Karpas-422 (cell line): ENCODE data around the gene POLRMT. TPM values are rescaled to one million over a fixed set of nuclear protein-coding genes. Genes with fewer than 3 reads are reported as not detected.
A peak's percentile ranks its signal among the peaks of the same experiment; 100 is the strongest.

Experiments used
- DNase-seq: peaks from one replicate; pipeline ENCODE4 v3.0.0-alpha.2; 2015
- H2AFZ ChIP-seq: fragments of 200-600 bp; sonication (generic); 2 replicates; pipeline ENCODE4 v1.6.1; 2014; ENCODE audit warnings: antibody characterized with exemption, low read length, mixed read lengths
- H3K27ac ChIP-seq: fragments of 200-600 bp; sonication (generic); 2 replicates; pipeline ENCODE4 v1.5.1; 2014; ENCODE audit warnings: mild to moderate bottlenecking, low read length, moderate library complexity
- H3K27me3 ChIP-seq: fragments of 200-600 bp; sonication (generic); 2 replicates; pipeline ENCODE4 v1.6.1; 2014; ENCODE audit warnings: low read length, mixed read lengths
- H3K36me3 ChIP-seq: fragments of 200-600 bp; sonication (generic); 2 replicates; pipeline ENCODE4 v1.6.1; 2014; ENCODE audit warnings: low read length, mixed read lengths; ENCODE audit not compliant: insufficient read depth
- H3K4me1 ChIP-seq: fragments of 200-600 bp; sonication (generic); 2 replicates; pipeline ENCODE4 v1.6.1; 2014; ENCODE audit warnings: mild to moderate bottlenecking, low read length, mixed read lengths
- H3K4me2 ChIP-seq: fragments of 200-600 bp; sonication (generic); 2 replicates; pipeline ENCODE4 v1.6.1; 2014; ENCODE audit warnings: low read length, low read depth, mild to moderate bottlenecking; ENCODE audit not compliant: poor library complexity, severe bottlenecking
- H3K4me3 ChIP-seq: fragments of 200-600 bp; sonication (generic); 2 replicates; pipeline ENCODE4 v1.5.1; 2014; ENCODE audit warnings: mild to moderate bottlenecking, antibody characterized with exemption, low read length, mixed read lengths
- H3K79me2 ChIP-seq: fragments of 200-600 bp; sonication (generic); 2 replicates; pipeline ENCODE4 v1.6.1; 2014; ENCODE audit warnings: mild to moderate bottlenecking, low read length, mixed read lengths
- H3K9ac ChIP-seq: fragments of 200-600 bp; sonication (generic); 2 replicates; pipeline ENCODE4 v1.6.0; 2014; ENCODE audit warnings: low read length
- H3K9me2 ChIP-seq: fragments of 200-600 bp; sonication (generic), shearing (Covaris generic); replicated peaks from 2 replicates; pipeline ENCODE4 v1.6.0; 2014; ENCODE audit warnings: mild to moderate bottlenecking, low read length, moderate library complexity; ENCODE audit not compliant: insufficient read depth
- H3K9me3 ChIP-seq: fragments of 300-700, 200-600 bp; sonication (generic); 2 replicates; pipeline ENCODE4 v1.6.1; 2014; ENCODE audit warnings: low read length, mixed read lengths
- H4K20me1 ChIP-seq: fragments of 200-600 bp; sonication (generic); 2 replicates; pipeline ENCODE4 v1.6.1; 2014; ENCODE audit warnings: mild to moderate bottlenecking, antibody characterized with exemption, low read length, low read depth; ENCODE audit not compliant: insufficient read depth
- total RNA-seq: library from RNA; depleted of rRNA; stranded (reverse); fragments of >200 nt; shearing (Covaris generic); gene quantifications from 2 replicates; pipeline ENCODE4 v1.2.3, GENCODE V29; 2014; ENCODE audit warnings: low replicate concordance

POLRMT gene
- total RNA-seq, 1 experiment from 2014 or later = 51.5 TPM

GRCh38 chr19:616747-617526, 16.4 kb downstream of the POLRMT start:
- no peaks in the 10 kb centered on the region for H3K4me1 ChIP-seq
- H4K20me1 ChIP-seq = no peaks in the 10 kb centered on the region
- peaks cover 3% of the 10 kb centered on the region; the same call in 1 of the 2 replicates for H3K36me3 ChIP-seq
- DNase-seq = no peak
- H2AFZ ChIP-seq = no peak overlapping the region
- H3K79me2 ChIP-seq = no peaks in the 10 kb centered on the region
- no peak overlapping the region for H3K27ac ChIP-seq
- no peak overlapping the region for H3K4me3 ChIP-seq
- H3K9me2 ChIP-seq = no peaks in the 10 kb centered on the region
- no peaks in the 10 kb centered on the region for H3K9me3 ChIP-seq
- H3K27me3 ChIP-seq = no peaks in the 10 kb centered on the region
- H3K4me2 ChIP-seq = no peak overlapping the region
- no peak overlapping the region for H3K9ac ChIP-seq

GRCh38 chr19:616062-616700, 17.2 kb downstream of the POLRMT start:
- no peak overlapping the region for H3K4me3 ChIP-seq
- no peaks in the 10 kb centered on the region for H3K79me2 ChIP-seq
- no peak for DNase-seq
- no peaks in the 10 kb centered on the region for H3K9me2 ChIP-seq
- H3K27me3 ChIP-seq = no peaks in the 10 kb centered on the region
- no peaks in the 10 kb centered on the region for H3K9me3 ChIP-seq
- no peak overlapping the region for H3K27ac ChIP-seq
- H3K4me2 ChIP-seq = no peak overlapping the region
- H3K9ac ChIP-seq = no peak overlapping the region
- H3K36me3 ChIP-seq = no peaks in the 10 kb centered on the region; the same call in 1 of the 2 replicates
- H3K4me1 ChIP-seq = peaks cover 5% of the 10 kb centered on the region
- H4K20me1 ChIP-seq = no peaks in the 10 kb centered on the region
- no peak overlapping the region for H2AFZ ChIP-seq

GRCh38 chr19:615619-616018, 17.7 kb downstream of the POLRMT start:
- no peaks in the 10 kb centered on the region for H3K9me3 ChIP-seq

GRCh38 chr19:613732-614567, 19.4 kb downstream of the POLRMT start:
- no peak overlapping the region for H3K9ac ChIP-seq
- no peak overlapping the region for H3K4me3 ChIP-seq
- DNase-seq = no peak
- H3K27ac ChIP-seq = no peak overlapping the region
- H3K27me3 ChIP-seq = no peaks in the 10 kb centered on the region
- no peaks in the 10 kb centered on the region for H4K20me1 ChIP-seq
- H3K36me3 ChIP-seq = no peaks in the 10 kb centered on the region
- H3K4me2 ChIP-seq = no peak overlapping the region
- no peak overlapping the region for H2AFZ ChIP-seq
- peaks cover 13% of the 10 kb centered on the region for H3K4me1 ChIP-seq
- no peaks in the 10 kb centered on the region for H3K79me2 ChIP-seq
- H3K9me3 ChIP-seq = no peaks in the 10 kb centered on the region; the same call in 1 of the 2 replicates
- H3K9me2 ChIP-seq = no peaks in the 10 kb centered on the region

More at GRCh38 chr19:615619-616018, 17.7 kb downstream of the POLRMT start:
- Histone ChIP-seq H2AFZ (no peak overlapping the region), H3K79me2 (no peaks in the 10 kb centered on the region), H3K27me3 (no peaks in the 10 kb centered on the region), H3K4me1 (peaks cover 11% of the 10 kb centered on the region), H4K20me1 (no peaks in the 10 kb centered on the region), H3K4me3 (no peak overlapping the region), H3K9me2 (no peaks in the 10 kb centered on the region), H3K36me3 (no peaks in the 10 kb centered on the region; the same call in 1 of the 2 replicates), H3K4me2 (no peak overlapping the region), H3K27ac (no peak overlapping the region), H3K9ac (no peak overlapping the region)
- DNase-seq = no peak

GRCh38 chr19:612941-613340, 20.4 kb downstream of the POLRMT start:
- Histone ChIP-seq H3K79me2 (no peaks in the 10 kb centered on the region), H3K27me3 (no peaks in the 10 kb centered on the region), H3K9ac (no peak overlapping the region), H3K4me1 (peaks cover 13% of the 10 kb centered on the region), H3K4me3 (no peak overlapping the region), H4K20me1 (no peaks in the 10 kb centered on the region), H3K9me2 (no peaks in the 10 kb centered on the region), H3K27ac (no peak overlapping the region), H3K4me2 (no peak overlapping the region), H3K36me3 (no peaks in the 10 kb centered on the region), H3K9me3 (peaks cover under 1% of the 10 kb centered on the region; the same call in 1 of the 2 replicates), H2AFZ (no peak overlapping the region)
- DNase-seq = no peak

GRCh38 chr19:611481-611868, 21.9 kb downstream of the POLRMT start:
- peak overlapping the region; percentile 79 for H3K27ac ChIP-seq
- no peak for DNase-seq
- H3K27me3 ChIP-seq = no peaks in the 10 kb centered on the region
- peak overlapping the region; percentile 53; the same call in 1 of the 2 replicates for H3K4me3 ChIP-seq
- H3K79me2 ChIP-seq = no peaks in the 10 kb centered on the region
- peaks cover 13% of the 10 kb centered on the region for H3K4me1 ChIP-seq
- H3K9me2 ChIP-seq = no peaks in the 10 kb centered on the region
- peak overlapping the region; percentile 56 for H3K4me2 ChIP-seq
- no peaks in the 10 kb centered on the region for H4K20me1 ChIP-seq
- peak overlapping the region; percentile 64 for H3K9ac ChIP-seq
- H3K9me3 ChIP-seq = peaks cover 7% of the 10 kb centered on the region; the same call in 1 of the 2 replicates
- H2AFZ ChIP-seq = peak overlapping the region; percentile 65; the same call in 1 of the 2 replicates
- no peaks in the 10 kb centered on the region for H3K36me3 ChIP-seq

GRCh38 chr19:610801-611480, 22.4 kb downstream of the POLRMT start:
- Histone ChIP-seq H3K27ac (peak overlapping the region; percentile 79), H4K20me1 (no peaks in the 10 kb centered on the region), H3K79me2 (no peaks in the 10 kb centered on the region), H3K4me3 (peak overlapping the region; percentile 53; the same call in 1 of the 2 replicates), H3K9me2 (no peaks in the 10 kb centered on the region), H3K9ac (peak overlapping the region; percentile 64), H3K4me2 (peak overlapping the region; percentile 56), H3K27me3 (no peaks in the 10 kb centered on the region), H3K9me3 (peaks cover 7% of the 10 kb centered on the region; the same call in 1 of the 2 replicates), H3K4me1 (peaks cover 13% of the 10 kb centered on the region), H3K36me3 (no peaks in the 10 kb centered on the region), H2AFZ (peak overlapping the region; percentile 65; the same call in 1 of the 2 replicates)
- DNase-seq = peak; percentile 85
